Osteocyte (in vitro differentiated cells): Measurements from ENCODE around the gene N4BP2L2. TPM values are rescaled to one million over a fixed set of nuclear protein-coding genes. Genes with fewer than 3 reads are reported as not detected.
A peak's percentile ranks its signal among the peaks of the same experiment; 100 is the strongest.

Experiments used
- DNase-seq: peaks from one replicate; pipeline ENCODE4 v3.0.0; 2021; ENCODE audit warnings: mixed read lengths; ENCODE audit not compliant: unreplicated experiment; ENCODE audit errors: extremely low spot score
- H3K27ac Mint-ChIP-seq: one replicate; pipeline ENCODE4 v1.8.0; 2021; ENCODE audit warnings: mild to moderate bottlenecking, mixed read lengths; ENCODE audit not compliant: unreplicated experiment
- H3K27me3 Mint-ChIP-seq: one replicate; pipeline ENCODE4 v1.8.0; 2021; ENCODE audit warnings: mixed read lengths; ENCODE audit not compliant: unreplicated experiment
- H3K36me3 Mint-ChIP-seq: one replicate; pipeline ENCODE4 v1.8.0; 2021; ENCODE audit warnings: mixed read lengths; ENCODE audit not compliant: unreplicated experiment
- H3K4me1 Mint-ChIP-seq: one replicate; pipeline ENCODE4 v1.8.0; 2021; ENCODE audit warnings: mixed read lengths; ENCODE audit not compliant: unreplicated experiment
- H3K4me3 Mint-ChIP-seq: one replicate; pipeline ENCODE4 v1.8.0; 2021; ENCODE audit warnings: mild to moderate bottlenecking, moderate library complexity, mixed read lengths; ENCODE audit not compliant: unreplicated experiment
- H3K9me3 Mint-ChIP-seq: one replicate; pipeline ENCODE4 v1.8.0; 2021; ENCODE audit warnings: mixed read lengths; ENCODE audit not compliant: unreplicated experiment
- total RNA-seq: library from RNA; stranded (reverse); gene quantifications from 2 replicates; pipeline ENCODE4 v1.2.1, GENCODE V29; 2021
- TF ChIP-seq, protein P1 (sequence below): fragments of 200-600 bp; sonication (generic); IDR thresholded peaks from 2 replicates; pipeline ENCODE4 v1.5.0; 2021; ENCODE audit warnings: antibody characterized with exemption, mild to moderate bottlenecking, moderate library complexity

The N4BP2L2 gene
- total RNA-seq, 1 donor from 2014 or later, result 138 TPM

DNA sequence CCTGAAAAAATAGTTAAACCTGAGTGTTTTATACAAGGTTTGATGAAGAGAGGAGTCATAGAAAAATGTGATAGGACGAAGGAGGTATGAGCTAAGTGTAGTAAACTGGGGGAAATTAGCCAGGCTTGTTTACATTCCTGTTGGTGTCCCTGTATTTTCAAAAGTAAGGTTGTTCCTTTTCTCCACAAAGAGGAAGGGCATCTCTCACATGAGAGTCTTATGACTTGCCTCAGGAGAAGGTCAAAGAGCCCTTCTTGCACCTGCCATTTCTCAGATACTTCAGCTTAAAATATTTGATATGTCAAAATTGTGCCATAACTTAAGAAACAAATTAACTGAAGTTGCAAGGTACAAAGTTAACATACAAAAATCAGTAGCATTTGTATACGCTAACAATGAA, 3.6 kb upstream of the N4BP2L2 start:
- Mint-ChIP-seq H3K27ac (no peak overlapping the region), H3K9me3 (no peaks in the 10 kb centered on the region), H3K4me3 (no peak overlapping the region), H3K27me3 (peaks cover 15% of the 10 kb centered on the region), H3K36me3 (no peaks in the 10 kb centered on the region), H3K4me1 (peaks cover 8% of the 10 kb centered on the region)
- DNase-seq, result no peak
- TF ChIP-seq, protein P1, sequence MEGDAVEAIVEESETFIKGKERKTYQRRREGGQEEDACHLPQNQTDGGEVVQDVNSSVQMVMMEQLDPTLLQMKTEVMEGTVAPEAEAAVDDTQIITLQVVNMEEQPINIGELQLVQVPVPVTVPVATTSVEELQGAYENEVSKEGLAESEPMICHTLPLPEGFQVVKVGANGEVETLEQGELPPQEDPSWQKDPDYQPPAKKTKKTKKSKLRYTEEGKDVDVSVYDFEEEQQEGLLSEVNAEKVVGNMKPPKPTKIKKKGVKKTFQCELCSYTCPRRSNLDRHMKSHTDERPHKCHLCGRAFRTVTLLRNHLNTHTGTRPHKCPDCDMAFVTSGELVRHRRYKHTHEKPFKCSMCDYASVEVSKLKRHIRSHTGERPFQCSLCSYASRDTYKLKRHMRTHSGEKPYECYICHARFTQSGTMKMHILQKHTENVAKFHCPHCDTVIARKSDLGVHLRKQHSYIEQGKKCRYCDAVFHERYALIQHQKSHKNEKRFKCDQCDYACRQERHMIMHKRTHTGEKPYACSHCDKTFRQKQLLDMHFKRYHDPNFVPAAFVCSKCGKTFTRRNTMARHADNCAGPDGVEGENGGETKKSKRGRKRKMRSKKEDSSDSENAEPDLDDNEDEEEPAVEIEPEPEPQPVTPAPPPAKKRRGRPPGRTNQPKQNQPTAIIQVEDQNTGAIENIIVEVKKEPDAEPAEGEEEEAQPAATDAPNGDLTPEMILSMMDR, result no peak

DNA sequence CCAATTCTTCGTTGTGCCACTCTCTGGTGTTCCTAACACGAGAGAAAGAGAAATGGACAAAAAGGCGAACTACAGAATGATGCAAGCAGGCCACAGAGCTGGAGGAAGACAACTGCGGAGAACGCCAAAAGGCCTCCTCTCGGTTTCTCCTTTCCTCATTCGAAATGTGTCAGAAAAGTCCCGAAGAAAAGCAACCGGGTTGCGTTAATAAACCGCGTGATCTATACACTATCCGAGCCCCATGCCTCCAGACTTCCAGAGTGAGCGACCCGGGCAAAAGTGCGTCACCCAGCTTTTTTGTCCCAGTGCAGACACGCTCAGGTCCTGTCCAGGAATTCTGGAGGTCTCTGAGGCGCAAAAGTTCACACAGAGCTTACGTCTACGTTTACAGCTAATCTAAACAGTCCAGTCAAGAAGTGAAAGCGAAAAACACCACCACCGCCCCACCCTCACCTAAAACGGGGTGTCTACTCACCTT, 413 bp downstream of the N4BP2L2 start:
- Mint-ChIP-seq H3K27ac (peak overlapping the region; percentile 99), H3K9me3 (no peaks in the 10 kb centered on the region), H3K4me3 (peak overlapping the region; percentile 93), H3K36me3 (peaks cover 28% of the 10 kb centered on the region), H3K27me3 (peaks cover 3% of the 10 kb centered on the region), H3K4me1 (peaks cover 40% of the 10 kb centered on the region)
- TF ChIP-seq, protein P1, result no peak
- no peak for DNase-seq

DNA sequence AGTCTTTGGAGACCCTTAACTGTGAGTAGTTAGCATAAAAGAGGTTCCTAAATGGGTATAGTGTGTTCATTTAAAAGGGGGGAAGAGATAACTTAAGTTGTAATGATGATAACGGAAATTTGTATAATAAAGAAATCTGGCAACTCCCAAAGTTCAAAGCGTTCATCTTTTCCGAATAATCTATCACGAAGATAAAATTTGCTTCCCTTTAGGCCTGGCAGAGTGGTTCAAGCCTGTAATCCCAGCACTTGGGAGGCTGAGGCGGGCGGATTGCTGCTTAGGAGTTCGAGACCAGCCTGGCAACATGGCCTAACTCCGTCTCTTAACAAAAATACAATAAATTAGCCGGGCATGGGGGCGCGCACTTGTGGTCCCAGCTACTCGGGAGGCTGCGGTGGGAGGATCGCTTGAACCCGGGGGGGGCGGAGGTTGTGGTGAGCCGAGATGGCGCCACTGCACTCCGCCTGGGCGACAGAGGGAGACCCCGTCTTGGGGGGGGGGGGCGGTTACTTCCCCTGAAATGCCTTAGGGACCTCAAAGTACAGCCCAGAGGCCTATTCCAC, 934 bp downstream of the N4BP2L2 start:
- TF ChIP-seq, protein P1, result no peak
- no peak for DNase-seq

DNA sequence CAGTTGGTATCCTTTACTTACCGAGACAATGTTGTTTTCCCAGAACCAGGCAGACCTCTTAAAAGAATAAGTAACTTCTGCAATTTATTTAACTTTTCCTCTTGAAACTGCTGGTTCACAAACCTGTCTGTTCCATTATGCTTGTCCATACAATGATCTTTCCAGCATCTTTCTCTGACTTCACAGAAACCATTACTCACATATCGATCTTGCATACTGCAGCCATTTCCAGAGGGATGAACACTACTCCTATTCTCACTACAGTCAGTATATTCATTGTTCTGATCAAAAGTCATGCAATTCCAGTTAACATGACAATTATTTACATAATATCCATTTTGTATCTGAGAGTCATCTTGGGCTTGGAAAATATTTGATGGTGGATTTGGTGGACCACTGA, 2.8 kb downstream of the N4BP2L2 start:
- Mint-ChIP-seq H3K4me3 (no peak overlapping the region), H3K36me3 (peaks cover 32% of the 10 kb centered on the region), H3K4me1 (peaks cover 60% of the 10 kb centered on the region), H3K9me3 (no peaks in the 10 kb centered on the region), H3K27me3 (no peaks in the 10 kb centered on the region), H3K27ac (no peak overlapping the region)
- DNase-seq, result no peak
- TF ChIP-seq, protein P1, result no peak

More for the DNA sequence above, 934 bp downstream of the N4BP2L2 start:
- peaks cover 44% of the 10 kb centered on the region for H3K4me1 Mint-ChIP-seq
- H3K36me3 Mint-ChIP-seq, result peaks cover 28% of the 10 kb centered on the region
- no peaks in the 10 kb centered on the region for H3K9me3 Mint-ChIP-seq
- H3K4me3 Mint-ChIP-seq, result peak overlapping the region; percentile 93
- H3K27me3 Mint-ChIP-seq, result peaks cover 3% of the 10 kb centered on the region
- peak overlapping the region; percentile 99 for H3K27ac Mint-ChIP-seq

DNA sequence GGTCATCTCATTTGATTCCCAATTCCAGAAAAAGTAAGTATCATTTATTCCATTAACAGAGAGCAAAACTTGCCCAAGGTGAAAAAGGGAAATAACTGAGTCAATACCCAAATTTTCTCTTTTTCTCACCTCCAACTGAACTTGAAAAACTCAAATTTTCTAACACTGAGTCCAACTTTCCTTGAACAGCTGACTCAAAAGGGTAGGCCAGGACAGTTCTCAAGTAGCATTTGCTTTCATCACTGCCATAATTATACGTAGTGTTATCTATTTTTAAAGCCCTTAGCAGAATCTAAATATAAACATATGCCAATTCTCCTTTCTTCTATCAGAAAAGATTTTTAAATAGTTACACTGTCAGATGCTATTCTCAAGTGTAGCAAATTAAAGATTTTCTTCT, 3.5 kb downstream of the N4BP2L2 start:
- no peaks in the 10 kb centered on the region for H3K27me3 Mint-ChIP-seq
- H3K36me3 Mint-ChIP-seq, result peaks cover 32% of the 10 kb centered on the region
- H3K27ac Mint-ChIP-seq, result peak overlapping the region; percentile 15
- DNase-seq, result no peak
- no peak overlapping the region for H3K4me3 Mint-ChIP-seq
- peaks cover 66% of the 10 kb centered on the region for H3K4me1 Mint-ChIP-seq
- TF ChIP-seq, protein P1, result no peak
- H3K9me3 Mint-ChIP-seq, result no peaks in the 10 kb centered on the region
